Measurements from ENCODE around the gene ZNF507.

DNA sequence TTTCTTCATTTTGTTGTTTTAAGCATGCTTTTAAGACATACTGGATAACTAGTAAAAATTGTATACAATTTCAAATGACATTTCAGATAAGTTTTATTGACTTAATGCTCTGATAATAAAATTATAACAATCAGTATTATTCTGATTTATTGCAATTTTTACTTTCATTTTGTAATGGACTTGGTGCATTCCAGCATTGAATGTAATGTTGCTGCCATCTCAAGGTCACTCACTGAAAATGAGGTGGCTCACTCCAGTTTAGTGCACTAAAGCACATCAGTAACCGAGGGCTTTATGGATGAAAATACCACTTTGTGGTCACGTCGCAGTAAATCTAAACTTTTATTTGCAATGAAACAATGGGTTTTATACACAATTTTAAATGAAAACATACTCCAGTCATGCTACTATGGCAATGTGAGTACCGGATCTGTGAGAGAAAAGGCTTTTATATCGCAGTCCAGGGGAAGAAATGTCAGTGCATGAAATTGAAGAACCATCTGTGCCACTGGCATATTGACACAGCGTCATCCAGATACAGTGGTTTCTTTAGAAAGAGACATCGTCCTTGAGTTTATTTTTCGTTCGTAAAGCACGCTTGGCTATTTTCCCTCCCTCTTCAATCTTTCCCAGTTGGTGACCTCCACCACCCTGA is 20.7 kb upstream of the ZNF507 start:
- TF ChIP-seq ZFP3 (CRISPR knock-in tag; IDR thresholded peaks at IDR 0.05): no peak
- peak; percentile 52; the same call in 1 of the 2 replicates for TF ChIP-seq ISL1 (CRISPR knock-in tag; IDR thresholded peaks at IDR 0.05)
- TF ChIP-seq, protein P1, sequence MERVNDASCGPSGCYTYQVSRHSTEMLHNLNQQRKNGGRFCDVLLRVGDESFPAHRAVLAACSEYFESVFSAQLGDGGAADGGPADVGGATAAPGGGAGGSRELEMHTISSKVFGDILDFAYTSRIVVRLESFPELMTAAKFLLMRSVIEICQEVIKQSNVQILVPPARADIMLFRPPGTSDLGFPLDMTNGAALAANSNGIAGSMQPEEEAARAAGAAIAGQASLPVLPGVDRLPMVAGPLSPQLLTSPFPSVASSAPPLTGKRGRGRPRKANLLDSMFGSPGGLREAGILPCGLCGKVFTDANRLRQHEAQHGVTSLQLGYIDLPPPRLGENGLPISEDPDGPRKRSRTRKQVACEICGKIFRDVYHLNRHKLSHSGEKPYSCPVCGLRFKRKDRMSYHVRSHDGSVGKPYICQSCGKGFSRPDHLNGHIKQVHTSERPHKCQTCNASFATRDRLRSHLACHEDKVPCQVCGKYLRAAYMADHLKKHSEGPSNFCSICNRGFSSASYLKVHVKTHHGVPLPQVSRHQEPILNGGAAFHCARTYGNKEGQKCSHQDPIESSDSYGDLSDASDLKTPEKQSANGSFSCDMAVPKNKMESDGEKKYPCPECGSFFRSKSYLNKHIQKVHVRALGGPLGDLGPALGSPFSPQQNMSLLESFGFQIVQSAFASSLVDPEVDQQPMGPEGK (CRISPR knock-in tag; IDR thresholded peaks at IDR 0.05; ENCODE audit: borderline replicate concordance): no peak
- TF ChIP-seq, protein P2, sequence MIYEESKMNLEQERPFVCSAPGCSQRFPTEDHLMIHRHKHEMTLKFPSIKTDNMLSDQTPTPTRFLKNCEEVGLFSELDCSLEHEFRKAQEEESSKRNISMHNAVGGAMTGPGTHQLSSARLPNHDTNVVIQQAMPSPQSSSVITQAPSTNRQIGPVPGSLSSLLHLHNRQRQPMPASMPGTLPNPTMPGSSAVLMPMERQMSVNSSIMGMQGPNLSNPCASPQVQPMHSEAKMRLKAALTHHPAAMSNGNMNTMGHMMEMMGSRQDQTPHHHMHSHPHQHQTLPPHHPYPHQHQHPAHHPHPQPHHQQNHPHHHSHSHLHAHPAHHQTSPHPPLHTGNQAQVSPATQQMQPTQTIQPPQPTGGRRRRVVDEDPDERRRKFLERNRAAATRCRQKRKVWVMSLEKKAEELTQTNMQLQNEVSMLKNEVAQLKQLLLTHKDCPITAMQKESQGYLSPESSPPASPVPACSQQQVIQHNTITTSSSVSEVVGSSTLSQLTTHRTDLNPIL (CRISPR knock-in tag; IDR thresholded peaks at IDR 0.05; ENCODE audit: low read depth): no peak
- no peak for TF ChIP-seq ESRRG (CRISPR knock-in tag; IDR thresholded peaks at IDR 0.05)

All from SK-N-SH treated with all-trans-retinoic acid at 6 μM for 48 hours (cell line).